Measurements from ENCODE around the gene VTI1A.

Gene VTI1A

GRCh38 chr10:112679392-112679791 lies 232.4 kb downstream of the VTI1A start:
- TF ChIP-seq, protein P1, sequence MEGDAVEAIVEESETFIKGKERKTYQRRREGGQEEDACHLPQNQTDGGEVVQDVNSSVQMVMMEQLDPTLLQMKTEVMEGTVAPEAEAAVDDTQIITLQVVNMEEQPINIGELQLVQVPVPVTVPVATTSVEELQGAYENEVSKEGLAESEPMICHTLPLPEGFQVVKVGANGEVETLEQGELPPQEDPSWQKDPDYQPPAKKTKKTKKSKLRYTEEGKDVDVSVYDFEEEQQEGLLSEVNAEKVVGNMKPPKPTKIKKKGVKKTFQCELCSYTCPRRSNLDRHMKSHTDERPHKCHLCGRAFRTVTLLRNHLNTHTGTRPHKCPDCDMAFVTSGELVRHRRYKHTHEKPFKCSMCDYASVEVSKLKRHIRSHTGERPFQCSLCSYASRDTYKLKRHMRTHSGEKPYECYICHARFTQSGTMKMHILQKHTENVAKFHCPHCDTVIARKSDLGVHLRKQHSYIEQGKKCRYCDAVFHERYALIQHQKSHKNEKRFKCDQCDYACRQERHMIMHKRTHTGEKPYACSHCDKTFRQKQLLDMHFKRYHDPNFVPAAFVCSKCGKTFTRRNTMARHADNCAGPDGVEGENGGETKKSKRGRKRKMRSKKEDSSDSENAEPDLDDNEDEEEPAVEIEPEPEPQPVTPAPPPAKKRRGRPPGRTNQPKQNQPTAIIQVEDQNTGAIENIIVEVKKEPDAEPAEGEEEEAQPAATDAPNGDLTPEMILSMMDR (IDR thresholded peaks at IDR 0.05; ENCODE audit: insufficient read depth, missing control alignments): no peak
- FAIRE-seq (no peak), DNase-seq (ENCODE audit: insufficient read length, low spot score) (no peak)

DNA sequence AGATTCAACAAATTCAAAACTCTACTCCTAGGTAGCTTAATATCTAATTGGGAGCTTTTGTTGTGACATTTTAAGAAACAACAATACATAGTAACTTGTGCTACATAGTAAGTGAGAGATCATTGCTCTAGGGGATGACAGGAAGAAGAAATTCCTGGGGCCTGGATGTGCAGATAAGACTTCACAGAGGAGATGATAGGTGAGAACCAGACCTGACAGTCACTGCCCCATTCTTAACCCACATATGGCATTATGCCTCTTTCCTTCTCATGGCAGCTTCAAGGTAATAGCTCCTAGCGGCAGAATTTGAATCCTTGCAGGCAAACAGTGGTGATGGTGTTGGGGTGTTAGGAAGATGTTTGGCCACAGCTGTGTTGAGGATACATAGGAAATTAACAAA lies 233.6 kb downstream of the VTI1A start:
- FAIRE-seq (no peak), DNase-seq (ENCODE audit: insufficient read length, low spot score) (no peak)
- TF ChIP-seq, protein P1 (IDR thresholded peaks at IDR 0.05; ENCODE audit: insufficient read depth, missing control alignments): no peak

GRCh38 chr10:112687647-112688046 lies 240.6 kb downstream of the VTI1A start:
- FAIRE-seq (no peak), DNase-seq (ENCODE audit: insufficient read length, low spot score) (no peak)
- TF ChIP-seq, protein P1 (IDR thresholded peaks at IDR 0.05; ENCODE audit: insufficient read depth, missing control alignments): no peak

- TF ChIP-seq, protein P1 (IDR thresholded peaks at IDR 0.05; ENCODE audit: insufficient read depth, missing control alignments): peak; percentile 14
- no peak for DNase-seq (ENCODE audit: insufficient read length, low spot score)
- FAIRE-seq: no peak
Observed at GRCh38 chr10:112689327-112690072, 242.5 kb downstream of the VTI1A start.

DNA sequence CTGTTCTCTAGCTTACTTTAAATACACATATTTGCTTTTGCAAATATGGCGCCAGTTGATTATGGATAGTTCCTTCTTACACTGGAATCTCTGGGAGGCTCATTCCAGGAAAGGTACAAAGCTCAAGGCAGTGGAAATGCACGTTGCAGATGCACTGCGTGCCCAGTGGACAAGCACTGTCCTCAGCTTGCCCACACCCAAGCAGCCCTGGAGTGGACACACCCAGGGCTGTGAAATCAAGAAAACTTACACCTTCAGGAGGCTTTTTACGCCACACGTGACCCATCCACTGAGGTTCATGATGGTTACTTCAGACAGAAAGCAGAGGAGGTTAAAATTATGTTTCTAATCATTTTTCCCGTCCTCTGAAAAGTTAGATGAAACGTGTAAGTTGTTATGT lies 248.5 kb downstream of the VTI1A start:
- TF ChIP-seq, protein P1 (IDR thresholded peaks at IDR 0.05; ENCODE audit: insufficient read depth, missing control alignments): no peak
- FAIRE-seq: no peak
- DNase-seq (ENCODE audit: insufficient read length, low spot score): no peak

DNA sequence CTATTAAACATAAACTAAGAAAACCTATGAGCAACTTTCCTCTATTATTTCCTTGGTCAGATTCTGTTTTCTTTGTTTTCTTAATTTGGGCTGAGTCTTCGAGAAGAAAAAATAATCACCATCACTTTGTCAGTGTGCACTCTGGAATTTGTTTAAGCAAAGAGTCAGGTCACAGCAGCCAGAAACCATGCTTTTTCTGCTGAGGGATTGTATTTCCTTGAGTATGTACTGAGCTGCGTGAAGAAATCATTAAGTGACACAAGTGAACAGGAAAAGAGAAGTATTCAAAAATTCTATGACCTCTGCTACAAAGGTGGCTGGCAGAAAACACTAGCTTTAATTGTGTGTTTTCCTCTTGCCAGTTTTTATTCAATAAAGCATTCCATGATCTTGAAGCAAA lies 249.6 kb downstream of the VTI1A start:
- DNase-seq (ENCODE audit: insufficient read length, low spot score) (no peak), FAIRE-seq (no peak)
- TF ChIP-seq, protein P1 (IDR thresholded peaks at IDR 0.05; ENCODE audit: insufficient read depth, missing control alignments): no peak

GRCh38 chr10:112698133-112698817 lies 251.3 kb downstream of the VTI1A start:
- no peak for FAIRE-seq
- TF ChIP-seq, protein P1 (IDR thresholded peaks at IDR 0.05; ENCODE audit: insufficient read depth, missing control alignments): no peak
- no peak for DNase-seq (ENCODE audit: insufficient read length, low spot score)
